ENCODE data around the gene PRRT1.

Gene PRRT1

GRCh38 chr6:32168807-32169591 is 17.3 kb upstream of the PRRT1 start:
- no peaks in the 10 kb centered on the region for H3K9me3 Mint-ChIP-seq
- H3K4me3 Mint-ChIP-seq, result no peak overlapping the region
- peaks cover 33% of the 10 kb centered on the region for H3K4me1 Mint-ChIP-seq
- H3K36me3 Mint-ChIP-seq, result peaks cover 49% of the 10 kb centered on the region
- no peaks in the 10 kb centered on the region for H3K27me3 Mint-ChIP-seq
- no peak for ATAC-seq
- no peak overlapping the region for H3K27ac Mint-ChIP-seq

- Mint-ChIP-seq H3K27ac (no peak overlapping the region), H3K4me1 (peaks cover 26% of the 10 kb centered on the region), H3K36me3 (peaks cover 49% of the 10 kb centered on the region), H3K27me3 (no peaks in the 10 kb centered on the region), H3K4me3 (no peak overlapping the region), H3K9me3 (no peaks in the 10 kb centered on the region)
- ATAC-seq, result no peak
These were observed 16.6 kb upstream of the PRRT1 start for GRCh38 chr6:32168350-32168749.

- Mint-ChIP-seq H3K36me3 (peaks cover 49% of the 10 kb centered on the region), H3K9me3 (no peaks in the 10 kb centered on the region), H3K27me3 (no peaks in the 10 kb centered on the region), H3K27ac (peak overlapping the region; percentile 6), H3K4me3 (no peak overlapping the region), H3K4me1 (peaks cover 21% of the 10 kb centered on the region)
- ATAC-seq, result no peak
These were observed 16.1 kb upstream of the PRRT1 start for GRCh38 chr6:32167761-32168262.

- Mint-ChIP-seq H3K36me3 (peaks cover 54% of the 10 kb centered on the region), H3K27ac (peak overlapping the region; percentile 6)
- no peak for ATAC-seq
These were observed 15.5 kb upstream of the PRRT1 start for GRCh38 chr6:32167154-32167760.

GRCh38 chr6:32166411-32167061 is 14.8 kb upstream of the PRRT1 start:
- no peaks in the 10 kb centered on the region for H3K27me3 Mint-ChIP-seq
- no peak overlapping the region for H3K27ac Mint-ChIP-seq
- H3K36me3 Mint-ChIP-seq, result peaks cover 57% of the 10 kb centered on the region
- peaks cover 20% of the 10 kb centered on the region for H3K4me1 Mint-ChIP-seq
- H3K4me3 Mint-ChIP-seq, result no peak overlapping the region
- no peak for ATAC-seq
- no peaks in the 10 kb centered on the region for H3K9me3 Mint-ChIP-seq

More at GRCh38 chr6:32167154-32167760, 15.5 kb upstream of the PRRT1 start:
- Mint-ChIP-seq H3K4me1 (peaks cover 20% of the 10 kb centered on the region), H3K9me3 (no peaks in the 10 kb centered on the region), H3K4me3 (no peak overlapping the region), H3K27me3 (no peaks in the 10 kb centered on the region)

- no peak for ATAC-seq
- H3K27ac Mint-ChIP-seq, result no peak within 1 kb of the TSS
- H3K36me3 Mint-ChIP-seq, result peaks cover 36% of the 10 kb centered on the region
- no peaks in the 10 kb centered on the region for H3K27me3 Mint-ChIP-seq
- no peaks in the 10 kb centered on the region for H3K9me3 Mint-ChIP-seq
- peaks cover 14% of the 10 kb centered on the region for H3K4me1 Mint-ChIP-seq
- no peak within 1 kb of the TSS for H3K4me3 Mint-ChIP-seq
These were observed 12.6 kb upstream of the PRRT1 start, which contains the start of gene EGFL8 for GRCh38 chr6:32164295-32164694. Gene EGFL8 (plus strand): TSS chr6:32164595. CDS start chr6:32166166, 1,571 bp downstream.

- H3K36me3 Mint-ChIP-seq, result peaks cover 34% of the 10 kb centered on the region
- H3K27ac Mint-ChIP-seq, result no peak overlapping the region
- no peaks in the 10 kb centered on the region for H3K27me3 Mint-ChIP-seq
- no peaks in the 10 kb centered on the region for H3K9me3 Mint-ChIP-seq
- no peak overlapping the region for H3K4me3 Mint-ChIP-seq
- no peak for ATAC-seq
- H3K4me1 Mint-ChIP-seq, result peaks cover 11% of the 10 kb centered on the region
These were observed 12.0 kb upstream of the PRRT1 start for GRCh38 chr6:32163559-32164258.

- H3K27me3 Mint-ChIP-seq, result peaks cover 13% of the 10 kb centered on the region
These were observed 6.3 kb upstream of the PRRT1 start for GRCh38 chr6:32158052-32158451.

GRCh38 chr6:32156891-32157290 is 5.2 kb upstream of the PRRT1 start:
- H3K27me3 Mint-ChIP-seq, result peaks cover 25% of the 10 kb centered on the region
- H3K4me3 Mint-ChIP-seq, result no peak overlapping the region
- no peaks in the 10 kb centered on the region for H3K9me3 Mint-ChIP-seq
- no peak for ATAC-seq
- no peak overlapping the region for H3K27ac Mint-ChIP-seq
- peaks cover 30% of the 10 kb centered on the region for H3K4me1 Mint-ChIP-seq
- peaks cover 20% of the 10 kb centered on the region for H3K36me3 Mint-ChIP-seq

More at GRCh38 chr6:32158052-32158451, 6.3 kb upstream of the PRRT1 start:
- no peak overlapping the region for H3K27ac Mint-ChIP-seq
- no peak overlapping the region for H3K4me3 Mint-ChIP-seq
- no peak for ATAC-seq
- peaks cover 28% of the 10 kb centered on the region for H3K36me3 Mint-ChIP-seq
- H3K9me3 Mint-ChIP-seq, result no peaks in the 10 kb centered on the region
- peaks cover 25% of the 10 kb centered on the region for H3K4me1 Mint-ChIP-seq

GRCh38 chr6:32154514-32155161 is 2.9 kb upstream of the PRRT1 start:
- Mint-ChIP-seq H3K36me3 (peaks cover 20% of the 10 kb centered on the region), H3K27ac (peak overlapping the region; percentile 59), H3K9me3 (no peaks in the 10 kb centered on the region), H3K4me3 (peak overlapping the region; percentile 82), H3K27me3 (peaks cover 47% of the 10 kb centered on the region), H3K4me1 (peaks cover 42% of the 10 kb centered on the region)
- ATAC-seq, result peak; percentile 88

- peak; percentile 77 for ATAC-seq
- Mint-ChIP-seq H3K27me3 (peaks cover 55% of the 10 kb centered on the region), H3K36me3 (peaks cover 17% of the 10 kb centered on the region), H3K27ac (peak within 1 kb of the TSS; percentile 59), H3K4me3 (peak within 1 kb of the TSS; percentile 82), H3K9me3 (no peaks in the 10 kb centered on the region), H3K4me1 (peaks cover 46% of the 10 kb centered on the region)
These were observed 2.1 kb upstream of the PRRT1 start, which contains the start of gene PPT2 for GRCh38 chr6:32153564-32154513. Gene PPT2 (plus strand): TSS chr6:32154141. CDS start chr6:32154595, 454 bp downstream.

GRCh38 chr6:32152769-32153563 is 1.2 kb upstream of the PRRT1 start:
- peak overlapping the region; percentile 59 for H3K27ac Mint-ChIP-seq
- ATAC-seq, result no peak
- H3K27me3 Mint-ChIP-seq, result peaks cover 64% of the 10 kb centered on the region
- no peaks in the 10 kb centered on the region for H3K9me3 Mint-ChIP-seq
- peaks cover 55% of the 10 kb centered on the region for H3K4me1 Mint-ChIP-seq
- peak overlapping the region; percentile 64 for H3K4me3 Mint-ChIP-seq
- peaks cover 13% of the 10 kb centered on the region for H3K36me3 Mint-ChIP-seq

Measured in stimulated activated memory B cell treated with anti-CD40 and anti-IgM and Interleukin-4, amounts not matched to agents 10 μg/mL and 1 μg/mL and 100 μg/mL, for 72 hours (primary cell).